ENCODE data around the gene HMSD.

GRCh38 chr18:63971320-63972001 is 22.4 kb downstream of the HMSD start:
- TF ChIP-seq CTCF (conservative IDR thresholded peaks at IDR 0.05), result no peak
- no peak for TF ChIP-seq ZFX (IDR thresholded peaks at IDR 0.05)

Measured in C4-2B (cell line).